M059J (cell line): Measurements from ENCODE around the gene CELSR1. TPM values are rescaled to one million over a fixed set of nuclear protein-coding genes. Genes with fewer than 3 reads are reported as not detected.

Source experiments
- DNase-seq: peaks from one replicate; pipeline ENCODE4 v3.0.0-alpha.2; 2012; ENCODE audit warnings: low read depth
- total RNA-seq: library from RNA; depleted of rRNA; stranded (reverse); fragments of >200 nt; shearing (Covaris generic); gene quantifications from 2 replicates; pipeline ENCODE4 v1.2.3, GENCODE V29; 2014; rRNA removed

CELSR1 gene
- 4.3 and 11.8 TPM in 2 replicates for total RNA-seq

- peak; percentile 55 for DNase-seq
Measured at GRCh38 chr22:46537225-46537945, at the start of gene CELSR1. TSS of gene CELSR1 (minus strand) at chr22:46537620. CDS start at chr22:46537170, 450 bp downstream.

GRCh38 chr22:46587061-46587460 is 49.6 kb upstream of the CELSR1 start:
- DNase-seq, result no peak

GRCh38 chr22:46586531-46587011 is 49.2 kb upstream of the CELSR1 start:
- no peak for DNase-seq

GRCh38 chr22:46586123-46586519 is 48.7 kb upstream of the CELSR1 start:
- no peak for DNase-seq

- DNase-seq, result no peak
Measured at GRCh38 chr22:46585340-46586122, 48.1 kb upstream of the CELSR1 start.

- no peak for DNase-seq
Measured at GRCh38 chr22:46584081-46584921, 46.9 kb upstream of the CELSR1 start.

- DNase-seq, result no peak
Measured at GRCh38 chr22:46583571-46583970, 46.2 kb upstream of the CELSR1 start.

GRCh38 chr22:46582281-46582933 is 45.0 kb upstream of the CELSR1 start:
- no peak for DNase-seq

- DNase-seq, result no peak
Measured at GRCh38 chr22:46581538-46582244, 44.3 kb upstream of the CELSR1 start.

GRCh38 chr22:46580940-46581537 is 43.6 kb upstream of the CELSR1 start:
- no peak for DNase-seq

- DNase-seq, result no peak
Measured at GRCh38 chr22:46579751-46580449, 42.5 kb upstream of the CELSR1 start.

GRCh38 chr22:46578824-46579561 is 41.6 kb upstream of the CELSR1 start:
- no peak for DNase-seq

- DNase-seq, result no peak
Measured at GRCh38 chr22:46578251-46578823, 40.9 kb upstream of the CELSR1 start.

- no peak for DNase-seq
Measured at GRCh38 chr22:46577368-46578249, 40.2 kb upstream of the CELSR1 start.

- peak; percentile 20 for DNase-seq
Measured at GRCh38 chr22:46576556-46577367, 39.3 kb upstream of the CELSR1 start.

- DNase-seq, result no peak
Measured at GRCh38 chr22:46575911-46576555, 38.6 kb upstream of the CELSR1 start.
